SHP77 treated with DMSO at 0.1 percent for 48 hours (cell line): ENCODE results near the gene OR9Q1.
"Not testable (repeated sequence)": the region's sequence is repeated elsewhere in the genome, so short reads cannot be mapped to it uniquely, and the experiment has no call there.

ENCODE experiments used
- DNase-seq: peaks from one replicate; lab custom pipeline; 2025; lab: John Stamatoyannopoulos, UW

Gene OR9Q1

DNA sequence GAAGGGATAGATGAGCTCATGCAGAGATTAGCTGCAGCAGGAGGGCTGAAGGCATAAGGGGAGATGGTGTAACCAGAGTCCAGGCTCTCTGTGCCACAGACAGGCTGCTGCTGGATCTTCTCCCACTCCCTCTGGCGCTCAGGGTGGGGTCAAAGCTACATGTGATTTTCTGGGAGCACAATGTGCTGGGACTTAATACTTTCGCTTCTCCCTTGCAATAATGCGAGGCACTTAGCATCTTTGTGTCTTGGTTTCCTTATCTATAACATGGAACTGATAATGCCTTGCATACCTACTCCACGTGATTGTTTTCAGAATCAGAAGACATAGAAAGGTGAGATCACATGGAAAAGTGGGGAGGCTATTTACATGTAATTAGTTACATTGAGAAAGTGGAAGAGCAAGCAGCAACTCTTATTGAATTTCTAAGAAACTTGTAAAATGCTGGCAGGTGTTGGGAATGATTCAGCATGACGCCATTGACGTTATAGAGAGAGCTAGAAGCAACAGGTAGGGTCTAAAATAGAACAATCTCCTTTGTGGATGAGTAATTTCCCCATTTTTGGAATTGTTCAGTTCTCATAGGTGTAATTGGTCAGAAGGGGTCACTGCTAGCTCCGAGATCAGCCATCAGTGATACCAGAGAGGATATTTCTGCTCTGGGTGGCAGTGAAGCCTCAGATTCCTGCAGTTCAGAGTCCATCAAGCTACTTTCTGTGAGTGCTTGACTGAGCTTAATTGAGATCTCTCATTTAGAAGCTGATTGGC is 109.8 kb downstream of the OR9Q1 start:
- no peak for DNase-seq

DNA sequence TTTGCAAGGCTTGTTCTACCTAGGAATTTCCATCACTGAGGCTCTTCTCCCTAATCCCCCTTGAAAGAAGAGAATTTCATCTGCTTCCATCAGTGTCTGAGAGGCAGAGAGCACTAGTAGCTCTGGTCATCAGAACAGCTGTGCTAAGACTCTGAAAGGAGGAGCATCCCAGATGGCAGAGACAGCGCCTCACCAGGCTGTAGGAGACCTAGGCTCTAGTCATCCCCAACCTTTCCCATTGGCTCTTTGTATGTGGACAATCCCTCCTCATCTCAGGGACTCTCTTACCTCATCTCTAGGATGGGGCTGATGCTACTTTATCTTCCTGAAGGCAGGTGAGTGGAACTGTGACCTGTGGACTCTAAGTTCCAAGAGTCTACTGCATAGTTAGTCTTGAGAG is 110.5 kb downstream of the OR9Q1 start:
- no peak for DNase-seq

DNA sequence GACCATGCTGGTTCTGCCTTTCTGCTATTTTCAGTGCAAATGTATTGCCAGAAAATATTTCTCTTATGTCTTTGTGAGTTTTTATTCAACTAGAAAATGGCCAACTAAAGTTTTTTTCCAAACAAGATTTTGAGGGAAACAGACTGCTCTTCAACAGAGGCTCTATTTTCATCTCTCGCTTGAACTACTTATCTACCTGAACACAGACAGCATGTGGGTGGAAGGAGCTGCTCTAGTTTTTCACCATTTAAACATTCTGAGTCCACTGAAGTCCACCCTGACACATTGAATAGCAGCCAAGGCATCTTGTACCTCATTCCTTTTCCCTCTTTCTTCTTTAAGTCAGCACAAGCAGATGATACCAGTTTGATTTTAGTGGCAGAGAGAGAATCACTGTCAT is 111.5 kb downstream of the OR9Q1 start:
- no peak for DNase-seq

DNA sequence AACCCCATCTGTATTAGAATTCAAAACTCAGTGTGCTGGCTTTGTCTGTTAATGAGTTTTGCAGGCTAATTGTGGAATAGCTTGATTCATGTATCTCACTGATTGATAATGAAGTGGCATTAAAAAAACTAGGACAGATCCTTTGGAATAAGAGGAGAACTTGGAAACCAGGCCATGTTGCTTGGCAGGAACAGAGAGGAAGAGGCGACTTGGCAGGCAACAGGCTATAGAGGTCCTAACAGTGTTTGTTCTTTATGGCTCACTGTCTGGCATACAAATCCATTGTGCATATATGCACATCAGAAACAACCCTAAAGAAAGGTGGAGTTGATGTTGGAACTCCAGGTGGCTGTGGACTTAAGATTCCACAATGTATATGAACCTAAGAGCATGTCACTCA is 119.1 kb downstream of the OR9Q1 start:
- DNase-seq: no peak

DNA sequence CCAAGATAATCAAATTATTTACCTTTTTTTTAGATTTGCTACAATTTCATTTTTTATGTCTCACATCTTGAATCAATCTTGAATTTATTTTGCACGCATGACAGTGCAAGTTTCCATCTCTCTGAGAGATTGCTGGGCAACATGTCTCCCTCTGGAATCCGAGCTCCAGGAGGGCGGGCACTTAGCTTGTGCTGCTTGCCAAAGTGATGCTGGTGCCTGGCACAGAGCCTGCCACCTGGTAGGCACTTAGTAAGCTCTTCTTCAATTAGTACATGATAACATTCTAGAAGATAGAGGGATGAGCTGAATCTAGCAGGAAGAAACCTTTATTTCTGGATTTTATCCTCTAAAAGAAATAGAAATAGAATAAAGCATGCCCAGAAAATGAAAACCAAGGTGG is 129.1 kb downstream of the OR9Q1 start:
- DNase-seq: no peak

DNA sequence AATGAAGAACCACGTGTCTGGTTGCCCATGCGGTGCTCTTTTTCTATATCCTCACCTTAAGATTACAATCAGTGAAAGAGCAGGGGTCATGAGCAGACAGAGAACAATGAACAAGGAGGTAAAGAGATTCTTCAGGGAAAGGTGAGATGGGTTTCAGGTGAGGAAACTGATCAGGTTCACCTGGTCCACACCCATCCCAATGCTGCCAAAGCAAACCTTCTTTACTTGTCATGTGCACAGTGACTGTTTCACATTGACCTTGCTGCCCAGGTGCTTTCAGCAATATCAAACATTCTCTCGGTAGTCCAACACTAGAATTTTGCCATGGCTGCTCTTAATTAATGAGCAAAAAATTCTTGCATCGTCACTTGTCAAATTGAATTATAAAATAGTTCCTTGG is 140.7 kb downstream of the OR9Q1 start:
- DNase-seq: no peak

DNA sequence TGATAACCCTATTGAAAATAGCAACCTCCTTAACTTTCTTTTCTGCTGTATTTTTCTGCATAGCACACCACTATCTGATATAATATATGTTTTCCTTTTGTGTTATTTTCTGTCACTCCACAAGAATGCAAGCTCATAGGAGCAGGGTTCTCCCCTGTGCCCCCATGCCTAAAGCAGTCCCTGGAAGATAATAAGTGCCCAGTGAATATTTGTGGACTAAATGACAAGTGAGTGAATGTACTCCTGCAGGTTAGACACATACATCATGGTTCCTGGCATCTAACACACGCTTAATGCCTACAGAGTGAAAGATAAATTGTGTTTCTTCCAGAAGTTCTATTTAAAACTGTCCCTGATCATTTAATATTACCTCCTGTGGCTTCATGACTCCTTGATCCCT is 141.3 kb downstream of the OR9Q1 start:
- no peak for DNase-seq

DNA sequence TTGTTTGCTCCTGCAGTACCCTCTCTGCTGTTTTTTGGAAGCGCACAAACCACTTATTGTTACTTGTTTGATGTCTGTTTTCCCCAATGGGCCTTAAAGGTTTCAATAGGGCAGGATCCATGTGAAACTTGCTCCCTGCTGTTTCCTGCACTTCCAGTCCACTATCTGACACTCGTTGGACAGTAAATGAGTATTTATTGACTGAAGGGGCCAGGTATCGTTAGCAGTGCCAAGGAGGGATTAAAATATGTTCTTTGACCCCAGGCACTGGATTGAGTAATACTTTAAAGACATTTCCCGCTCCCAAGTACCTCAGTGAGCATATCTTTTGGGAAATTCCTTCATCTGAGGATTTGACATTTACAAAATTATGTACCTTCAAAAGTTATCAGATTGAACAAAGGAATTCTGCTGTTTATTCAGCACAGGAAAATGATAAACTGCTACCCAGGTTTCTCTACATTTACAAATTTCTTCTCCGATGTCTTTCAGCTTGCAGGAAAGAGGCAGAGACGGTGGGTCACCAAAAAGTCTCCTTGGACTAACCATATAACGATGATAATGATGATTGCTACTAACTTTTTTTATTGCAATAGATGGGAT is 141.9 kb downstream of the OR9Q1 start:
- no peak for DNase-seq

DNA sequence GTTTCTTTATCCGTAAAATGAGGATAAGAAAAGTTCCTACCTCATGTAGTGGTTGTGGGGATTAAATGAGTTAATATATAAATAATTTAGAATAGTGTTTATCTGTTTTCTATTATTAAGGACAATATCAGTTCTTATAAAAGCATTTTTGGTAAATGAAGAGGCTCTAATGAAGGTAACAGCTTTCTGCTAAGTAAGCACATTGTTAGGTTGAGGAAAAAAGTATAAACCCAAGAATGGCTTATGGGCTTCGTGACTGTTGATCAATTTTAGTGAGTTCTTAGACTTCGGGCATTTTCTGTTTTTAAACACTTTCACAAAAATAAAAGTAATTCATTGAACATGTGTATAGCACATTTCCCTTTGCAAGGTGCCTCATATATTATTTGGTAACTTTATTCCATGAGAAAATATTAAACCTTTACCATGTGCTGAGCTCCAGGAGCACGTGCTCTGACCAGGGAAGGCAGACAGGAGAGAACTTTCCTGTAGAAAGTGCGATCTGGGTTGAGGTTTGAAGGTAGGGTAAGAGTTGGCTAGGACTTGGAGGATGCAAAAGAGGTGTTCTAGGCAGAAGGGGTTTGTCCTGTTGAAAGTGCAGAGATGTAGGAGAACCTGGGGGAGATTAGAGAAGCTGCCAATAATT is 153.9 kb downstream of the OR9Q1 start:
- no peak for DNase-seq

DNA sequence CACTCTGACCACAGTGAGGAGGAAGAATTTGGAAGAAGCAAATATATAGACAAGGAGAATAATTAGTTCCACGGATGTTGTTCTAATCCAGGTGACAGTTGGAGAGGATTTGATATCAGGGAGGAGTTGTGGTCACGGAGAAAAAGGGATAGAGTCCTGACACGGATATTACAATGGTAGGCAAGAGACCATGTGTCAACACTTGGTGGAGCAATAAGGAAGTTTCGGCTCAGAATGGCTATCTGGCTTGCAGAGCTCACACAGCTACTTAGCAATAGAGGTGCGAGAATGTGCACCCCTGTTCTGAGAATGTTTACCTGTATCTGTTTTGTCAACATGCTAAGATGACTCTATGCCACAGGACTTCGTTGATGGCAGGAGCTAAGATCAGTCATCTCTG is 154.8 kb downstream of the OR9Q1 start:
- DNase-seq: no peak

DNA sequence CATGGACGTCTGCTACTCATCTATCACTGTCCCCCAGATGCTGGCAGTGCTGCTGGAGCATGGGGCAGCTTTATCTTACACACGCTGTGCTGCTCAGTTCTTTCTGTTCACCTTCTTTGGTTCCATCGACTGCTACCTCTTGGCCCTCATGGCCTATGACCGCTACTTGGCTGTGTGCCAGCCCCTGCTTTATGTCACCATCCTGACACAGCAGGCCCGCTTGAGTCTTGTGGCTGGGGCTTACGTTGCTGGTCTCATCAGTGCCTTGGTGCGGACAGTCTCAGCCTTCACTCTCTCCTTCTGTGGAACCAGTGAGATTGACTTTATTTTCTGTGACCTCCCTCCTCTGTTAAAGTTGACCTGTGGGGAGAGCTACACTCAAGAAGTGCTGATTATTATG is 156.0 kb downstream of the OR9Q1 start:
- no peak for DNase-seq

DNA sequence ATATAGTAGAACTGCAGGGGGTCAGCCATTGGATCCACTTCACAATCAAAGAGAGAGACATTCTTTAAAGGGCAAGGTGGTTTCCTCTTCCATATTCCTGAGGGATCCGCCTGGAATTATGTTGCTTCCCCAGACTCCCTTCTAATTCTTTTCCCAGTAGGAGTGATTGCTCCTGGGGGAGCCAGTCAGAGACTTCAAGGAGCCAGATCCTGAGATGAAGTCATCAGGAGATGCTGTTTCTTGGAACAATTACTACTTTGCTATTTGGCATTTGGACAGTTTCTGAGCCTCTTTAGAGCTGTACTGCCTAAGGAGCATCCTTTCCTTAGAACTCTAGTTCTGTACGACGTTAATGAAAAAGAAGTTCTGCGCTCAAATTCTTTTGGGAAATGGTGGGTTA is 163.3 kb downstream of the OR9Q1 start:
- no peak for DNase-seq

DNA sequence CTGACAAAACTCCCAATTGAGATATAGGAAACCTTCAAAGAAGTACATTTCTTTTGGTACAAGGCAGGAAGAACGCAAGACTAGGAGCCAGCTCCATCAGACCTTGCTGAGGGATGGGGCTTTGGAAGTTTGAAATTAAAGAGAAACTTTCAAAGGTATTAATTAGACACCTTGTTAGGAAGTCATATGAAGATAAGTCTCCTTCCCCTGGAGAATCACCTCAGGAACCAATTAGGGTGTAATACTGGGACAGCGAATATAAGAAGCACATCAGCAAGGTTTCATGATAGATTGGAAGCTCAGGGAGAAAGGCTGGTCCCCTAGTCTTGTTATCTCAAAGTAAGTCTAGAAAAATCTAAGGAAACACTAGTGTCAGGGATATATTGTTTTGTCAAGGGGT is 165.1 kb downstream of the OR9Q1 start, which contains the start of gene OR9Q2:
Gene OR9Q2, plus strand, starts transcription at position 301 of the 400 bp plus-strand sequence. CDS start 1,421 bp downstream, outside the sequence.
- DNase-seq: no peak

DNA sequence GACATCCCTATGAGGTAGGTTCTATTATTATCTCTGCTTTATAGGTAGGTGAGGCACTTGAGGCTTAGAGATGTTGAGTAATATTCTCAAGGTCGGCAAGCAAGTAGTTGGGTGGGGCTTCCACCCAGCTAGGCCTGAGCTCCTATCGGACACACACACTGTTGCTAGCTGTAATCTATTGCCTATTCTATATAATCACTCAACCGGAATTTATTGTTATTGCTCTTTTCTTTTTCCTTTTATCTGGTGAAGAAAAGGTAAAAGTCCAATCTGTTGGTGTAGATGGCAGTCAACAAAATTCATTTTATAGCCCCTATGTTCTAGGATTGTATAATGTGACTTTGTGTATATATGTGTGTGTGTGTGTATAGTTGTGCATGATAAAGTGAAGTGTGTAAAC is 168.5 kb downstream of the OR9Q1 start:
- no peak for DNase-seq

DNA sequence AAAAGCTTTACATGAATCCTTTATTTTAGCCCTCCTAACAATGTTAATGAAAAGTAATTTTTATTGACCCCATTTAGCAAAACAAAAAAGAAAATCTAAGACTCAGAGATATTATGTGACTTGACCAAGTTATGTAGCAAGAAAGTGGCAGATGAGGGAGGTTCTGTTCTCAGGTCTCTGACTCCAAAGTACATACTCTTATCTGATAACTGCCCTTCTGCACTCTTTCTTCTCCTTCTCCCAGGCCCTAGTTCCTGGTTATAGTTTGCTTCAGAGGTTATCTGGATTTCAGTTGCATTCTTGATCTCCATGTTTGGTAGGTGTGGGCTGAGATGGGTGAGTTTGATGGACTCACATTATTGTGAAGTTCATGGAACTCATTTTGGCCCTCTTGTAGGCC is 169.7 kb downstream of the OR9Q1 start:
- no peak for DNase-seq

DNA sequence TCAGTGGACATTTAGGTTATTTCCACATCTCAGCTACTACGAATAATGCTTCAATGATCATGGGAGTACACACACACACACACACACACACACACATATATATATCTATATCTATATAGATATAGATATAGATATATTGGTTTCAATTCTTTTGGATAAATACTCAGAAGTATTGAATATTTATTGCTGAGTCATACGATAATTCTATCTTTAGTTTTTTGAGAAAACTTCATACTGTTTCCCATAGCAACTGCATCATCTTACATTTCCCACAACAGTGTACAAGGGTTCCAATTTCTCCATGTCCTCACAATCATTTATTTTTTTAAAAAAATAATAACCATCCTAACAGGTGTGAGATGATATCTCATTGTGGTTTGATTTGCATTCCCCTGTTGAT is 172.3 kb downstream of the OR9Q1 start:
- DNase-seq: no peak

DNA sequence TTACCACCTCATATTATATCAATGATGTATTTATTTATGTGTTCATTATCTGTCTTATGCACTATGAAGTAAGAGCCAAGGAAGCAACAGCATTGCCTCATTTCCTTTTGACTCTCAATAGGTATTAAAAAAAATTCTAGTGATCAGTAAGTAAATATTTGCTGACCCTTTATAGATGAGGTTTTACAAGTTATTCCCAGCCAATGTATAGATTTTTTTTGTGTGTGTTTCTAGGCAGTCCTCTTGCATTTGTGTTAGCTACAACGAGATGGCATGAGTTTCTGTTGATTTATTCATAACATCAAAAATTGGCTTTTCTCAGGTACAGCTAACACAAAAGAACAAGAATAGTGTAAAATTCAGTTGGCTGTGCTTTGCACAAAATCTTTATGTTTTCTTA is 175.6 kb downstream of the OR9Q1 start:
- no peak for DNase-seq

DNA sequence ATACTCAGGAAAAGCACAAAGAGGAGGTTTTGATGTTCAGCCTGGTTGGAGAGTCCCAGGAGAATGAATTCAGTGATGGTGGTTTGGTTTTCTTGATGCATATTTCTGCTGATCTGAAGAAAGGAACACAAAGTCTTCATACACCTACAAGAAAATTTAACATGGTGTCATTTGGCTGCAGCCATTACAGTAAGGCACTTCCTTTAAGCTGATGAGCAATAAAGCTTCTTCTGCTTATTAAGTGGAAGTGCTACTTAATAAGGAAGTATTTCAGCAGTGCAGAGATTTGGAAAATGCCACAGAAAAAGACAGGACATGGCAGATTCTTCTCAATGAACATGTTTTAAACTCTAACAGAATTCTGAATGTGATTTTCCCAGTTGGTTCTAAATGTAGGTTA is 180.4 kb downstream of the OR9Q1 start, which contains the start of gene OR1S2:
Gene OR1S2, minus strand, starts transcription at position 101 of the 400 bp plus-strand sequence. Its CDS starts 0 bp downstream, at position 101.
- no peak for DNase-seq

DNA sequence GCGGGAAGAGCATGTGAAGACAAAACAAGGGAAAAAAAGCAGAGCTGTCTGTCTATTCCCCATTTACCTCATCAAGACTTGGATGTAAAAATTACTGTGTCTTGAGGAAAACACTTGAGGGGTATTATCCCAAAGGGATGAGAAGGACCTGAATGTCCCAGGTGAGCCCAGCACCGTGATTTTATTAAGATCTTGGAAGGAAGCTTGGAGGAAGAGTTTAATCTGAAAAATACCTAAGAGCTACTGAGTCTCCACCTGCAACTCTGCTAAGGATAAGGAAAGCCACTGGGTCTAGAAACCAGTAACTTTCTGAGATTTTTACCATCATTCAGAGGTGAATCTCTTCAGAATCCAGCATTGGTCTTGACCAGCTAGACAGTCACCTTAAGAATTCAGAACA is 188.7 kb downstream of the OR9Q1 start, which contains the start of gene OR1S1:
Gene OR1S1, plus strand, starts transcription at position 301 of the 400 bp plus-strand sequence.
- not testable (repeated sequence) for DNase-seq

DNA sequence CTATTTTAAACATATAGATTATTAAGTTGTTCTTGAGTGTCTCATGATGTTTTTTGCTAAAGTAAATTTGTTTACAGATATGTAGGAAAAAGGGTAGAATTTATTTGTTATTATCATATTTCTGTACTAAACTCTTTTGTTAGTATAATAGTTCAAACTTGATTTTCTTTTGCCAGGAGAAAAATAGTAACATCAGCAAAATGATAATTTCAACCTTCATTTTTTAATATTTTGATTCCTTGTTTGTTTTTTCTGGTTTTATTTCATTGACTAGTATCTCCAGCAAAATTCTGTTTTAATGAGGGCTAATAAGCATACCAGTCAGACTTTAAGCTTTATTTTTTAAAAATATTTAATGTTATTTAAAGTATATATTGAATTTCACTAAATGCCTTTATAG is 192.8 kb downstream of the OR9Q1 start:
- DNase-seq: no peak

DNA sequence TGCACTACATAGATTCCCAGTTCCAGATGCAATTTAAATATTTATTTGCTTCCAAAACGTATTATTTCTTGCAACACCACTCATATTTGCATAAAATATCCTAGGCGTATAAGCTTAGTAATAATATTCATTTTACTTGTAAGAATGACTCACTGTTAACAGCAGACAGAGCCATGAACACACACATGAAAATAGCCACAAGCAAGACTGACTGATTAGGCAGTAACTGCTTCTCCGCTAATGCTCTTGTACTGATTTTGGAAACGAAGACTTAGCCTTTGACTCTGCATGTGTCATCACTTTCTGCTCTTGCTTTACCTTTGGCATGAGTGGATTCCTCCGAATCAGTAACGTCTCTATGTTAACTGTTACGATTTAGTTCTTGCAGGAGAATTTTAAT is 199.0 kb downstream of the OR9Q1 start:
- no peak for DNase-seq

DNA sequence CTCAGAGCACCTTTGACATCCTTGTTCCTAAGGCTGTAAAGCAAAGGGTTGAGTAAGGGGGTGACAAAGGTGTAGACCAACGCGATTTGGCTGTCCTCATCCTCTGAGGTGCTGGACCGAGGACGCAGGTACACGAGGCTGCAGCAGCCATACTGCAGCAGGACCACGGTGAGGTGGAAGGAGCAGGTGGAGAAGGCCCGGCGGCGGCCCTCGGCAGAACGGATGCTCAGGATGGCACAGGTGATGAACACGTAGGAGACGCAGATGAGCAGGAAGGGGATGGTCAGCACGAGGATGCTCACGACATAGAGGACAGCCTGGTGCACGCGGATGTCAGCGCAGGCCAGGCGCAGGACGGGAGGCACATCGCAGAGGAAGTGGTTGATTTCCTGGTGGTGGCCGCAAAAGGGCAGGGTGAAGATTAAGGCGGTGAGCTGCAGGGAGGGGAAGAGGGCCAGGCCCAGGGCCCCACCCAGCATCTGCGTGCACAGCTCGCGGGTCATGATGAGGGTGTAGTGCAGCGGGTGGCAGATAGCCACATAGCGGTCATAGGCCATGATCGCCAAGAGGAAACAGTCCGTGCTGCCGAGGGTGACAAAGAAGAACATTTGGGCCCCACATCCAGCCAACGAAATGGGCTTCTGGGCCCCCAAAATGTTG is 204.4 kb downstream of the OR9Q1 start:
- DNase-seq: no peak
